Caco-2 (cell line): ENCODE measurements around the gene TCL1A. TPM values are rescaled to one million over a fixed set of nuclear protein-coding genes. Genes with fewer than 3 reads are reported as not detected.

ENCODE experiments used
- BruUV-seq: library from RNA; stranded (reverse); fragments of 400-500 nt; replicated peaks from 2 replicates; lab custom pipeline; 2021; lab: Mats Ljungman, UMichigan
- CTCF ChIA-PET: fragments of 300-600 bp; sonication (Branson Sonifier 250); formaldehyde crosslinking; loops from one replicate; lab custom pipeline; 2022; ENCODE audit warnings: antibody characterized with exemption; lab: Charles Lee
- POLR2A ChIA-PET: fragments of 300-600 bp; sonication (Branson Sonifier 250); formaldehyde crosslinking; loops from one replicate; lab custom pipeline; 2022; ENCODE audit warnings: antibody characterized with exemption; lab: Charles Lee
- DNase-seq, 2 experiments: peaks; one replicate each; pipeline versions ENCODE4 v3.0.0 to v3.0.0-alpha.2; 2020 to 2022
- H3K27me3 ChIP-seq: replicated peaks from 2 replicates; pipeline ENCODE4 v1.6.0; 2011; ENCODE audit warnings: low read length; ENCODE audit not compliant: control insufficient read depth, insufficient read depth
- H3K36me3 ChIP-seq: 2 replicates; pipeline ENCODE4 v1.5.1; 2011; ENCODE audit warnings: low read length; ENCODE audit not compliant: control insufficient read depth, insufficient read depth
- H3K4me1 ChIP-seq: fragments of 250-450 bp; sonication (Bioruptor Pico); 2 replicates; pipeline ENCODE4 v1.5.1; 2020; ENCODE audit warnings: mild to moderate bottlenecking
- H3K4me3 ChIP-seq: 2 replicates; pipeline ENCODE4 v1.5.1; 2011; ENCODE audit warnings: low read depth, mild to moderate bottlenecking, control low read depth, low read length
- H3K9me3 ChIP-seq: fragments of 250-450 bp; sonication (Bioruptor Pico); 2 replicates; pipeline ENCODE4 v1.5.1; 2020; ENCODE audit warnings: mild to moderate bottlenecking, moderate library complexity
- H3K27ac Mint-ChIP-seq: one replicate; pipeline ENCODE4 v1.8.0; 2022; ENCODE audit warnings: mixed read lengths; ENCODE audit not compliant: unreplicated experiment
- H3K27me3 Mint-ChIP-seq: one replicate; pipeline ENCODE4 v1.8.0; 2022; ENCODE audit warnings: mixed read lengths; ENCODE audit not compliant: insufficient read depth, unreplicated experiment
- H3K36me3 Mint-ChIP-seq: one replicate; pipeline ENCODE4 v1.8.0; 2022; ENCODE audit warnings: mild to moderate bottlenecking, mixed read lengths; ENCODE audit not compliant: insufficient read depth, unreplicated experiment
- H3K4me1 Mint-ChIP-seq: one replicate; pipeline ENCODE4 v1.8.0; 2022; ENCODE audit warnings: low read depth, mixed read lengths; ENCODE audit not compliant: unreplicated experiment
- H3K4me3 Mint-ChIP-seq: one replicate; pipeline ENCODE4 v1.8.0; 2022; ENCODE audit warnings: mild to moderate bottlenecking, moderate library complexity, mixed read lengths; ENCODE audit not compliant: unreplicated experiment
- H3K9me3 Mint-ChIP-seq: one replicate; pipeline ENCODE4 v1.8.0; 2022; ENCODE audit warnings: mixed read lengths; ENCODE audit not compliant: unreplicated experiment
- CTCF ChIP-seq, 2 experiments: fragments of 200-600 bp in 1 of 2; IDR thresholded peaks; 1 replicate in 1 of 2; 2 replicates in 1 of 2; pipeline versions ENCODE4 v1.5.1 to v1.8.0; 2011 to 2022; ENCODE audit warnings: antibody characterized with exemption in 1 of 2, control low read depth in 1 of 2, inconsistent platforms in 1 of 2, low read depth in 1 of 2, low read length in 1 of 2, mild to moderate bottlenecking in 1 of 2, moderate library complexity in 1 of 2; ENCODE audit not compliant: insufficient read depth in 1 of 2, severe bottlenecking in 1 of 2, unreplicated experiment in 1 of 2
- intact Hi-C: fragments of 100-400 bp; cut with micrococcal nuclease; formaldehyde crosslinking; loops from one replicate; pipeline ENCODE4 v1.10.0; 2022; ENCODE audit not compliant: unreplicated experiment
- total RNA-seq: library from RNA; stranded (reverse); gene quantifications from 2 replicates; pipeline ENCODE4 v1.2.3, GENCODE V29; 2022

The TCL1A gene
- total RNA-seq, 1 experiment from 2014 or later, result not detected

- intact Hi-C loops, result no loop called here
- H3K9me3 ChIP-seq, result no peaks in the 10 kb centered on the region
- TF ChIP-seq CTCF (IDR thresholded peaks at IDR 0.05; ENCODE audit: insufficient read depth in 1 of 2, low read depth in 1 of 2, low read length in 1 of 2, severe bottlenecking in 1 of 2, unreplicated experiment in 1 of 2), result no peak
- Mint-ChIP-seq H3K4me1 (no peaks in the 10 kb centered on the region), H3K9me3 (no peaks in the 10 kb centered on the region), H3K4me3 (no peak overlapping the region), H3K27ac (no peak overlapping the region), H3K27me3 (peaks cover 33% of the 10 kb centered on the region), H3K36me3 (no peaks in the 10 kb centered on the region)
- H3K4me3 ChIP-seq, result no peak overlapping the region
- H3K27me3 ChIP-seq, result no peaks in the 10 kb centered on the region
- DNase-seq, result no peak
- CTCF ChIA-PET, result no interaction called here
- H3K4me1 ChIP-seq, result no peaks in the 10 kb centered on the region
- POLR2A ChIA-PET, result no interaction called here
- no TSS peak for BruUV-seq
- no peaks in the 10 kb centered on the region for H3K36me3 ChIP-seq
Measured at GRCh38 chr14:95701846-95702221, 12.1 kb downstream of the TCL1A start.

GRCh38 chr14:95700221-95700976, 13.5 kb downstream of the TCL1A start:
- no peaks in the 10 kb centered on the region for H3K9me3 ChIP-seq
- intact Hi-C loops, result no loop called here
- no peak overlapping the region for H3K4me3 Mint-ChIP-seq
- H3K27me3 ChIP-seq, result no peaks in the 10 kb centered on the region; the same call in 1 of the 2 replicates
- H3K9me3 Mint-ChIP-seq, result no peaks in the 10 kb centered on the region
- H3K27me3 Mint-ChIP-seq, result peaks cover 36% of the 10 kb centered on the region
- no peak overlapping the region for H3K27ac Mint-ChIP-seq
- no peaks in the 10 kb centered on the region for H3K4me1 Mint-ChIP-seq
- no peak for TF ChIP-seq CTCF (IDR thresholded peaks at IDR 0.05; ENCODE audit: insufficient read depth in 1 of 2, low read depth in 1 of 2, low read length in 1 of 2, severe bottlenecking in 1 of 2, unreplicated experiment in 1 of 2)
- ChIA-PET CTCF (no interaction called here), POLR2A (no interaction called here)
- no TSS peak for BruUV-seq
- no peak for DNase-seq
- H3K36me3 Mint-ChIP-seq, result no peaks in the 10 kb centered on the region
- no peaks in the 10 kb centered on the region for H3K4me1 ChIP-seq
- no peaks in the 10 kb centered on the region for H3K36me3 ChIP-seq
- H3K4me3 ChIP-seq, result no peak overlapping the region

DNA sequence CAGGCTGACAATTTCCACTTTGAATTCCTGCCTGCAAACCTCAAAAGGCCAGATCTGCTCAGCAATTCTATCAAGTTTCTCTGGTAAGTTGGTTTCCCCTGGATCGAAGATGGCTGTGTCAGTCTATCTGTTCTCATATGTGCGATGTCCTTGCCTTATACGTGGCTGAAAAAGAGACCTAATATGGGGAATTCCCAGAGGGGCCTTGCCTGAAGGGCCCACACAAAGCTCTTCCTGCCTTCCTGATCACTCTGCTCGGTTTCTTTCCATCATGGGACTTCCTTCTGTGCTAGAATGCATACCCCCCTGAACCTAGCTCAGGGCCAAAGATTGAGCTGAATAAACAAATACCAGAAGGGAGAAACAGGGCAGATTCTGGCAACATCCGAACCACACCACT, 14.5 kb downstream of the TCL1A start:
- Mint-ChIP-seq H3K27me3 (peaks cover 28% of the 10 kb centered on the region), H3K4me3 (no peak overlapping the region), H3K9me3 (no peaks in the 10 kb centered on the region), H3K4me1 (no peaks in the 10 kb centered on the region), H3K27ac (no peak overlapping the region), H3K36me3 (no peaks in the 10 kb centered on the region)
- H3K9me3 ChIP-seq, result no peaks in the 10 kb centered on the region
- H3K36me3 ChIP-seq, result no peaks in the 10 kb centered on the region
- no peak overlapping the region for H3K4me3 ChIP-seq
- POLR2A ChIA-PET, result no interaction called here
- H3K4me1 ChIP-seq, result no peaks in the 10 kb centered on the region
- TF ChIP-seq CTCF (IDR thresholded peaks at IDR 0.05; ENCODE audit: insufficient read depth in 1 of 2, low read depth in 1 of 2, low read length in 1 of 2, severe bottlenecking in 1 of 2, unreplicated experiment in 1 of 2), result no peak
- H3K27me3 ChIP-seq, result no peaks in the 10 kb centered on the region; the same call in none of the 2 replicates
- no TSS peak for BruUV-seq
- CTCF ChIA-PET, result no interaction called here
- intact Hi-C loops, result no loop called here
- no peak for DNase-seq
